ENCODE data around the gene CHN1.

Gene CHN1

GRCh38 chr2:174914853-174915760 lies 90.1 kb downstream of the CHN1 start:
- no peak overlapping the region for H3K4me3 ChIP-seq (ENCODE audit: low read depth in 1 of 2, low read length in 2 of 2)
- no peaks in the 10 kb centered on the region for H3K9me3 ChIP-seq (ENCODE audit: low read length)
- no peak overlapping the region for H3K9ac ChIP-seq (ENCODE audit: low read length)
- H3K27ac ChIP-seq (ENCODE audit: low read depth, low read length) = no peak overlapping the region
- H3K36me3 ChIP-seq (ENCODE audit: insufficient read depth, low read length) = no peaks in the 10 kb centered on the region
- H3K27me3 ChIP-seq (ENCODE audit: control insufficient read depth in 1 of 2, insufficient read depth in 2 of 2, low read length in 2 of 2) = no peaks in the 10 kb centered on the region
- no peaks in the 10 kb centered on the region for H3K4me1 ChIP-seq (ENCODE audit: insufficient read depth, low read length)

- H3K4me3 ChIP-seq (ENCODE audit: low read depth in 1 of 2, low read length in 2 of 2) = no peak overlapping the region
- no peaks in the 10 kb centered on the region for H3K36me3 ChIP-seq (ENCODE audit: insufficient read depth, low read length)
- H3K9ac ChIP-seq (ENCODE audit: low read length) = no peak overlapping the region
- no peaks in the 10 kb centered on the region for H3K27me3 ChIP-seq (ENCODE audit: control insufficient read depth in 1 of 2, insufficient read depth in 2 of 2, low read length in 2 of 2)
- H3K27ac ChIP-seq (ENCODE audit: low read depth, low read length) = no peak overlapping the region
- H3K9me3 ChIP-seq (ENCODE audit: low read length) = no peaks in the 10 kb centered on the region
- no peaks in the 10 kb centered on the region for H3K4me1 ChIP-seq (ENCODE audit: insufficient read depth, low read length)
Measured at GRCh38 chr2:174908284-174908683, 96.9 kb downstream of the CHN1 start.

- Histone ChIP-seq H3K4me3 (ENCODE audit: low read depth in 1 of 2, low read length in 2 of 2) (no peak overlapping the region), H3K9ac (ENCODE audit: low read length) (no peak overlapping the region), H3K9me3 (ENCODE audit: low read length) (no peaks in the 10 kb centered on the region), H3K4me1 (ENCODE audit: insufficient read depth, low read length) (no peaks in the 10 kb centered on the region), H3K27ac (ENCODE audit: low read depth, low read length) (no peak overlapping the region), H3K36me3 (ENCODE audit: insufficient read depth, low read length) (no peaks in the 10 kb centered on the region), H3K27me3 (ENCODE audit: control insufficient read depth in 1 of 2, insufficient read depth in 2 of 2, low read length in 2 of 2) (no peaks in the 10 kb centered on the region)
Measured at GRCh38 chr2:174903264-174903556, 102.0 kb downstream of the CHN1 start.

GRCh38 chr2:174902506-174903263 lies 102.5 kb downstream of the CHN1 start:
- Histone ChIP-seq H3K27ac (ENCODE audit: low read depth, low read length) (no peak overlapping the region), H3K9me3 (ENCODE audit: low read length) (no peaks in the 10 kb centered on the region), H3K27me3 (ENCODE audit: control insufficient read depth in 1 of 2, insufficient read depth in 2 of 2, low read length in 2 of 2) (no peaks in the 10 kb centered on the region)

GRCh38 chr2:174901075-174901474 lies 104.1 kb downstream of the CHN1 start:
- no peak overlapping the region for H3K27ac ChIP-seq (ENCODE audit: low read depth, low read length)
- no peaks in the 10 kb centered on the region for H3K9me3 ChIP-seq (ENCODE audit: low read length)
- H3K4me1 ChIP-seq (ENCODE audit: insufficient read depth, low read length) = no peaks in the 10 kb centered on the region
- no peak overlapping the region for H3K9ac ChIP-seq (ENCODE audit: low read length)
- H3K36me3 ChIP-seq (ENCODE audit: insufficient read depth, low read length) = no peaks in the 10 kb centered on the region
- H3K4me3 ChIP-seq (ENCODE audit: low read depth in 1 of 2, low read length in 2 of 2) = no peak overlapping the region
- H3K27me3 ChIP-seq (ENCODE audit: control insufficient read depth in 1 of 2, insufficient read depth in 2 of 2, low read length in 2 of 2) = no peaks in the 10 kb centered on the region

More at GRCh38 chr2:174902506-174903263, 102.5 kb downstream of the CHN1 start:
- H3K9ac ChIP-seq (ENCODE audit: low read length) = no peak overlapping the region
- H3K36me3 ChIP-seq (ENCODE audit: insufficient read depth, low read length) = no peaks in the 10 kb centered on the region
- H3K4me1 ChIP-seq (ENCODE audit: insufficient read depth, low read length) = no peaks in the 10 kb centered on the region
- H3K4me3 ChIP-seq (ENCODE audit: low read depth in 1 of 2, low read length in 2 of 2) = no peak overlapping the region

GRCh38 chr2:174897286-174897685 lies 107.9 kb downstream of the CHN1 start:
- Histone ChIP-seq H3K9ac (ENCODE audit: low read length) (no peak overlapping the region), H3K27ac (ENCODE audit: low read depth, low read length) (no peak overlapping the region), H3K4me3 (ENCODE audit: low read depth in 1 of 2, low read length in 2 of 2) (no peak overlapping the region)

GRCh38 chr2:174893018-174893417 lies 112.2 kb downstream of the CHN1 start:
- H3K27ac ChIP-seq (ENCODE audit: low read depth, low read length) = no peak overlapping the region
- no peak overlapping the region for H3K4me3 ChIP-seq (ENCODE audit: low read depth in 1 of 2, low read length in 2 of 2)
- H3K27me3 ChIP-seq (ENCODE audit: control insufficient read depth in 1 of 2, insufficient read depth in 2 of 2, low read length in 2 of 2) = no peaks in the 10 kb centered on the region
- no peaks in the 10 kb centered on the region for H3K4me1 ChIP-seq (ENCODE audit: insufficient read depth, low read length)
- H3K36me3 ChIP-seq (ENCODE audit: insufficient read depth, low read length) = no peaks in the 10 kb centered on the region
- H3K9ac ChIP-seq (ENCODE audit: low read length) = no peak overlapping the region
- no peaks in the 10 kb centered on the region for H3K9me3 ChIP-seq (ENCODE audit: low read length)

More at GRCh38 chr2:174897286-174897685, 107.9 kb downstream of the CHN1 start:
- H3K9me3 ChIP-seq (ENCODE audit: low read length) = no peaks in the 10 kb centered on the region
- no peaks in the 10 kb centered on the region for H3K4me1 ChIP-seq (ENCODE audit: insufficient read depth, low read length)
- no peaks in the 10 kb centered on the region for H3K27me3 ChIP-seq (ENCODE audit: control insufficient read depth in 1 of 2, insufficient read depth in 2 of 2, low read length in 2 of 2)
- no peaks in the 10 kb centered on the region for H3K36me3 ChIP-seq (ENCODE audit: insufficient read depth, low read length)

GRCh38 chr2:174892546-174892945 lies 112.6 kb downstream of the CHN1 start:
- Histone ChIP-seq H3K4me1 (ENCODE audit: insufficient read depth, low read length) (no peaks in the 10 kb centered on the region), H3K9ac (ENCODE audit: low read length) (no peak overlapping the region), H3K9me3 (ENCODE audit: low read length) (no peaks in the 10 kb centered on the region), H3K27me3 (ENCODE audit: control insufficient read depth in 1 of 2, insufficient read depth in 2 of 2, low read length in 2 of 2) (no peaks in the 10 kb centered on the region), H3K27ac (ENCODE audit: low read depth, low read length) (no peak overlapping the region), H3K36me3 (ENCODE audit: insufficient read depth, low read length) (no peaks in the 10 kb centered on the region), H3K4me3 (ENCODE audit: low read depth in 1 of 2, low read length in 2 of 2) (no peak overlapping the region)

- Histone ChIP-seq H3K36me3 (ENCODE audit: insufficient read depth, low read length) (no peaks in the 10 kb centered on the region), H3K9me3 (ENCODE audit: low read length) (no peaks in the 10 kb centered on the region), H3K4me1 (ENCODE audit: insufficient read depth, low read length) (no peaks in the 10 kb centered on the region), H3K4me3 (ENCODE audit: low read depth in 1 of 2, low read length in 2 of 2) (no peak overlapping the region), H3K27ac (ENCODE audit: low read depth, low read length) (no peak overlapping the region), H3K9ac (ENCODE audit: low read length) (no peak overlapping the region), H3K27me3 (ENCODE audit: control insufficient read depth in 1 of 2, insufficient read depth in 2 of 2, low read length in 2 of 2) (no peaks in the 10 kb centered on the region)
Measured at GRCh38 chr2:174888646-174889271, 116.4 kb downstream of the CHN1 start.

- H3K4me1 ChIP-seq (ENCODE audit: insufficient read depth, low read length) = no peaks in the 10 kb centered on the region
- H3K9ac ChIP-seq (ENCODE audit: low read length) = no peak overlapping the region
- H3K27ac ChIP-seq (ENCODE audit: low read depth, low read length) = no peak overlapping the region
- no peaks in the 10 kb centered on the region for H3K36me3 ChIP-seq (ENCODE audit: insufficient read depth, low read length)
- H3K4me3 ChIP-seq (ENCODE audit: low read depth in 1 of 2, low read length in 2 of 2) = no peak overlapping the region
- H3K9me3 ChIP-seq (ENCODE audit: low read length) = no peaks in the 10 kb centered on the region
- no peaks in the 10 kb centered on the region for H3K27me3 ChIP-seq (ENCODE audit: control insufficient read depth in 1 of 2, insufficient read depth in 2 of 2, low read length in 2 of 2)
Measured at GRCh38 chr2:174888146-174888545, 117.0 kb downstream of the CHN1 start.

- no peaks in the 10 kb centered on the region for H3K36me3 ChIP-seq (ENCODE audit: insufficient read depth, low read length)
- H3K4me1 ChIP-seq (ENCODE audit: insufficient read depth, low read length) = no peaks in the 10 kb centered on the region
- H3K9ac ChIP-seq (ENCODE audit: low read length) = no peak overlapping the region
- H3K9me3 ChIP-seq (ENCODE audit: low read length) = no peaks in the 10 kb centered on the region
- no peaks in the 10 kb centered on the region for H3K27me3 ChIP-seq (ENCODE audit: control insufficient read depth in 1 of 2, insufficient read depth in 2 of 2, low read length in 2 of 2)
- no peak overlapping the region for H3K27ac ChIP-seq (ENCODE audit: low read depth, low read length)
- H3K4me3 ChIP-seq (ENCODE audit: low read depth in 1 of 2, low read length in 2 of 2) = no peak overlapping the region
Measured at GRCh38 chr2:174882416-174882815, 122.8 kb downstream of the CHN1 start.
